Keratinocyte (primary cell): Measurements from ENCODE around the gene ITGAD. TPM values are rescaled to one million over a fixed set of nuclear protein-coding genes. Genes with fewer than 3 reads are reported as not detected.

ENCODE experiments used
- DNase-seq: peaks from one replicate; pipeline ENCODE4 v3.0.0-alpha.2; 2011; ENCODE audit warnings: low read depth, missing footprints, low spot score
- FAIRE-seq: peaks from 2 replicates; lab custom pipeline; 2011; peaks lifted over from hg19 to GRCh38; lab: Jason Lieb, UNC
- H2AFZ ChIP-seq: 2 replicates; pipeline ENCODE4 v1.6.0; 2012; ENCODE audit warnings: low read length, control low read depth, inconsistent platforms; ENCODE audit not compliant: control insufficient read depth
- H3K27ac ChIP-seq: 2 replicates; pipeline ENCODE4 v1.5.1; 2011; ENCODE audit warnings: low read length; ENCODE audit not compliant: control insufficient read depth, insufficient read depth
- H3K27me3 ChIP-seq: 3 replicates; pipeline ENCODE4 v1.6.0; 2011; ENCODE audit warnings: low read length; ENCODE audit not compliant: control insufficient read depth, insufficient read depth; ENCODE audit errors: extremely low read depth
- H3K36me3 ChIP-seq, 2 experiments: 2 replicates in 1 of 2; 3 replicates in 1 of 2; pipeline ENCODE4 v1.5.1; 2011; ENCODE audit warnings: low read length in 2 of 2, mild to moderate bottlenecking in 1 of 2; ENCODE audit not compliant: control insufficient read depth in 2 of 2, insufficient read depth in 2 of 2; ENCODE audit errors: extremely low read depth in 1 of 2
- H3K4me1 ChIP-seq: 3 replicates; pipeline ENCODE4 v1.5.1; 2011; ENCODE audit warnings: low read length; ENCODE audit not compliant: control insufficient read depth, insufficient read depth; ENCODE audit errors: extremely low read depth
- H3K4me2 ChIP-seq: 3 replicates; pipeline ENCODE4 v1.6.0; 2011; ENCODE audit warnings: low read depth, low read length; ENCODE audit not compliant: control insufficient read depth, insufficient read depth; ENCODE audit errors: extremely low read depth
- H3K4me3 ChIP-seq, 3 experiments: fragments of 200-600 bp in 1 of 3; sonication (generic) in 1 of 3; 2 replicates in 2 of 3; 3 replicates in 1 of 3; pipeline ENCODE4 v1.5.1; 2011 to 2016; ENCODE audit warnings: low read length in 3 of 3, mild to moderate bottlenecking in 3 of 3, control low read depth in 2 of 3, inconsistent platforms in 1 of 3, low read depth in 1 of 3, mixed read lengths in 1 of 3, mixed run types in 1 of 3, moderate library complexity in 1 of 3; ENCODE audit not compliant: control insufficient read depth in 2 of 3, insufficient read depth in 2 of 3; ENCODE audit errors: extremely low read depth in 1 of 3
- H3K79me2 ChIP-seq: 2 replicates; pipeline ENCODE4 v1.6.0; 2012; ENCODE audit warnings: low read length; ENCODE audit not compliant: control insufficient read depth, insufficient read depth
- H3K9ac ChIP-seq: 3 replicates; pipeline ENCODE4 v1.6.0; 2011; ENCODE audit warnings: low read length; ENCODE audit not compliant: control insufficient read depth, insufficient read depth; ENCODE audit errors: extremely low read depth
- H3K9me1 ChIP-seq: 3 replicates; pipeline ENCODE4 v1.6.0; 2011; ENCODE audit warnings: low read length; ENCODE audit not compliant: control insufficient read depth, insufficient read depth; ENCODE audit errors: extremely low read depth
- H3K9me3 ChIP-seq: 2 replicates; pipeline ENCODE4 v1.5.1; 2012; ENCODE audit warnings: low read depth, low read length; ENCODE audit not compliant: control insufficient read depth
- H4K20me1 ChIP-seq: 3 replicates; pipeline ENCODE4 v1.6.0; 2011; ENCODE audit warnings: low read length; ENCODE audit not compliant: control insufficient read depth, insufficient read depth; ENCODE audit errors: extremely low read depth
- EZH2 ChIP-seq: IDR thresholded peaks from one replicate; pipeline ENCODE4 v1.6.1; 2012; ENCODE audit warnings: inconsistent platforms, mild to moderate bottlenecking, low read length, moderate library complexity
- dilution Hi-C: fragments of 300-500 bp; cut with MboI; formaldehyde crosslinking; loops from one replicate; pipeline ENCODE4 v1.7.0; 2020; ENCODE audit warnings: low sequenced_read_pairs; ENCODE audit not compliant: extremely low pct_ligation_motif_present
- polyA plus RNA-seq, 5 experiments: library from polyadenylated mRNA; depleted of rRNA in 3 of 5; stranded (reverse) in 3 of 5; stranded (forward) in 1 of 5; unstranded in 1 of 5; fragments of >200 nt; gene quantifications; 1 replicate in 1 of 5; 2 replicates in 3 of 5; 3 replicates in 1 of 5; pipeline versions ENCODE4 v1.2.1 to v1.2.3, GENCODE V29; 2011 to 2012; ENCODE audit warnings: missing spikeins in 2 of 5, low read depth in 1 of 5, low replicate concordance in 1 of 5
- TF ChIP-seq, protein P1 (sequence below), 3 experiments: IDR thresholded peaks in 1 of 3; conservative IDR thresholded peaks in 1 of 3; optimal IDR thresholded peaks in 1 of 3; 2 replicates in 2 of 3; 3 replicates in 1 of 3; pipeline versions ENCODE3 to v1.5.1; 2011; ENCODE audit warnings: low read length in 3 of 3, mild to moderate bottlenecking in 3 of 3, moderate library complexity in 2 of 3, control low read depth in 1 of 3, inconsistent platforms in 1 of 3; ENCODE audit not compliant: insufficient read depth in 2 of 3; ENCODE audit errors: extremely low read depth in 1 of 3

The ITGAD gene
- polyA plus RNA-seq, 1 donor (not counting 4 experiments of a cell fraction or from before 2014, with no cell fraction given), result not detected

DNA sequence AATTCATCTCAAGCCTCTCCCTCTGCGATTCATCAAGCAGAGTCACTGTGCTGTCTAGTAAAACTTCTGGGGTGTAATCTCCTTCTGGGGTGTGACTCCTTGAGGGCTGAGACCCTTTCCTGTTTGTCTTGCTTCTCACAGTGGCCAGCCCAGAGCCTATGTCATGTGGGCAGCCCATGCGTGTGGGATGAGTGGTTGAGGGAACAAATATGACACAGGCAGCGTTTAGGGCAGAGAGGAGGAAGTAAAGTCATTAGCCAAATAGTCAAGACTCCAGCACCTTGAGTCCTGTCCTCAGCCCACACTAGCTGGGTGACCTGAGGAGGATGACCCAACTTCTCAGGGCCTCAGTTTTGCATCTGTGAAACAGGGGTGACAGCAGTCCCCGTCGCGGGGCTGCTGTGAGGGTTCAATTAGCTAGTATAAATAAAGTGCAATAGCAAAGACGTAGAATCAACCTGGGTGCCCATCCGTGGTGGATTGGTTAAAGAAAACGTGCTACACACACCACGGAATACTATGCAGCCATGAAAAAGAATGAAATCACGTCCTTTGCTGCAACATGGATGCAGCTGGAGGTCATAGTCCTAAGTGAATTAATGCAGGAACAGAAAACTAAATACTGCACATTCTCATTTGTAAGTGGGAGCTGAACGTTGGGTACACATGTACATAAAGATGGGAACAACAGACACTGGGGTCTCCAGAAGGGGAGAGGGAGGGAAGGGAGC lies 42.7 kb upstream of the ITGAD start:
- Histone ChIP-seq H3K4me1 (no peaks in the 10 kb centered on the region), H3K79me2 (no peaks in the 10 kb centered on the region), H3K27ac (no peak overlapping the region), H2AFZ (no peak overlapping the region), H3K9ac (no peak overlapping the region), H3K9me1 (no peaks in the 10 kb centered on the region), H3K36me3 (no peaks in the 10 kb centered on the region), H3K4me2 (no peak overlapping the region), H3K27me3 (no peaks in the 10 kb centered on the region), H4K20me1 (no peaks in the 10 kb centered on the region), H3K9me3 (no peaks in the 10 kb centered on the region), H3K4me3 (no peak overlapping the region)
- dilution Hi-C loops, result no loop called here
- TF ChIP-seq, protein P1, sequence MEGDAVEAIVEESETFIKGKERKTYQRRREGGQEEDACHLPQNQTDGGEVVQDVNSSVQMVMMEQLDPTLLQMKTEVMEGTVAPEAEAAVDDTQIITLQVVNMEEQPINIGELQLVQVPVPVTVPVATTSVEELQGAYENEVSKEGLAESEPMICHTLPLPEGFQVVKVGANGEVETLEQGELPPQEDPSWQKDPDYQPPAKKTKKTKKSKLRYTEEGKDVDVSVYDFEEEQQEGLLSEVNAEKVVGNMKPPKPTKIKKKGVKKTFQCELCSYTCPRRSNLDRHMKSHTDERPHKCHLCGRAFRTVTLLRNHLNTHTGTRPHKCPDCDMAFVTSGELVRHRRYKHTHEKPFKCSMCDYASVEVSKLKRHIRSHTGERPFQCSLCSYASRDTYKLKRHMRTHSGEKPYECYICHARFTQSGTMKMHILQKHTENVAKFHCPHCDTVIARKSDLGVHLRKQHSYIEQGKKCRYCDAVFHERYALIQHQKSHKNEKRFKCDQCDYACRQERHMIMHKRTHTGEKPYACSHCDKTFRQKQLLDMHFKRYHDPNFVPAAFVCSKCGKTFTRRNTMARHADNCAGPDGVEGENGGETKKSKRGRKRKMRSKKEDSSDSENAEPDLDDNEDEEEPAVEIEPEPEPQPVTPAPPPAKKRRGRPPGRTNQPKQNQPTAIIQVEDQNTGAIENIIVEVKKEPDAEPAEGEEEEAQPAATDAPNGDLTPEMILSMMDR (optimal IDR thresholded peaks at IDR 0.05 in 1 of 3, IDR thresholded peaks at IDR 0.05 in 1 of 3, conservative IDR thresholded peaks at IDR 0.05 in 1 of 3; ENCODE audit: extremely low read depth in 1 of 3, insufficient read depth in 2 of 3, low read length in 3 of 3), result no peak
- TF ChIP-seq EZH2, result no peak
- FAIRE-seq (no peak), DNase-seq (no peak)

DNA sequence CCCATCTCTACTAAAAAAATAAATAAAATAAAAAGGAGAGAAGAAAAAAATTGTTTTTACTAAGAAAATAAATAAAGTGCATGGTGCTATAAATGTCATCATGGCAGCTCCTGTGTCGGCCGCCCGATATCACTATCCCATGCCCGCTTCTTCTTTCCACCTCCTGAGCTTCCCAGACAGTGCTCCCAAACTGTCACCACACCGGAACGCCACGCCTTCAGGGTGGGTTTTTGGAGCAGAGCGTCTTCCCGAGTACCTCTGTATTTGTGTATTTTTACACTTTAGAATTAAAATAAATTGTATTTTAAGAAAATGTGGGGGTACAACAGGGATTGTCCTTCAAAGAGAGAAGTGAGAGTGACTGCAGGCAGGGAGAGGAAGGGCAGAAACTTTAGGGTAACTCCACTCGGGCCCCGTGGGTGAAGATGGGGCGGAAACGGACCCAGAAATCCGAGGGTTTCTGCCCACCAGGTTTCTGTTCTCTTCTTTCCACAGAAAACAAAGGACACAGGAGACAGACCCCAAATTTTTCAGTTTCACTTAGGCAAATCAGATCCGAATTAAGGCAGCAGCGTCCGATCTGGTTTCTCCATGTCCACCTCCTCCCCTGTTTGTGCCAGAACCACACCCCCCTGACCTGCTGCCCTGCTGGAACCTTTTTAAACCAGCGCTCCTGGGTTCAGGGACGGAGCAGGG lies 41.7 kb upstream of the ITGAD start:
- H3K9ac ChIP-seq, result no peak overlapping the region

More for the DNA sequence above, 41.7 kb upstream of the ITGAD start:
- Histone ChIP-seq H3K9me1 (no peaks in the 10 kb centered on the region), H3K9me3 (no peaks in the 10 kb centered on the region), H3K27ac (no peak overlapping the region), H3K79me2 (no peaks in the 10 kb centered on the region), H2AFZ (no peak overlapping the region), H3K4me2 (no peak overlapping the region), H3K4me3 (no peak overlapping the region), H4K20me1 (no peaks in the 10 kb centered on the region), H3K4me1 (no peaks in the 10 kb centered on the region), H3K27me3 (no peaks in the 10 kb centered on the region), H3K36me3 (no peaks in the 10 kb centered on the region)
- dilution Hi-C loops, result no loop called here
- DNase-seq (no peak), FAIRE-seq (no peak)
- no peak for TF ChIP-seq EZH2
- TF ChIP-seq, protein P1 (optimal IDR thresholded peaks at IDR 0.05 in 1 of 3, IDR thresholded peaks at IDR 0.05 in 1 of 3, conservative IDR thresholded peaks at IDR 0.05 in 1 of 3; ENCODE audit: extremely low read depth in 1 of 3, insufficient read depth in 2 of 3, low read length in 3 of 3), result no peak
